HepG2 (cell line): ENCODE measurements around the gene WFDC11. TPM values are rescaled to one million over a fixed set of nuclear protein-coding genes. Genes with fewer than 3 reads are reported as not detected.

Source experiments
- ATAC-seq: fragments of 200-7000 bp; cut with Tn5 transposase; 3 replicates; pipeline ENCODE4 v1.9.1; 2020; ENCODE audit warnings: mild to moderate bottlenecking, moderate library complexity
- BruUV-seq: library from RNA; stranded (reverse); fragments of 400-500 nt; replicated peaks from 2 replicates; lab custom pipeline; 2021; lab: Mats Ljungman, UMichigan
- CTCF ChIA-PET: fragments of 300-600 bp; formaldehyde crosslinking; extraction: SDS; loops from one replicate; lab custom pipeline; 2021; ENCODE audit warnings: low total read pairs, inconsistent platforms, low intra/inter-chr PET ratio; lab: Yijun Ruan, JAX
- POLR2A ChIA-PET: fragments of 350-600 bp; sonication (Branson Sonifier 250); formaldehyde crosslinking; loops from one replicate; lab custom pipeline; 2020; ENCODE audit warnings: antibody characterized with exemption, inconsistent platforms; lab: Yijun Ruan, JAX
- DNase-seq: peaks from one replicate; pipeline ENCODE4 v3.0.0-alpha.2; 2015; ENCODE audit warnings: low spot score
- FAIRE-seq: peaks from 3 replicates; lab custom pipeline; 2011; peaks lifted over from hg19 to GRCh38; lab: Jason Lieb, UNC
- H2AFZ ChIP-seq: one replicate; pipeline ENCODE4 v1.6.1; 2011; ENCODE audit warnings: low read length, inconsistent platforms
- H3K27ac ChIP-seq: fragments of 300-600 bp; 3 replicates; pipeline ENCODE4 v1.8.0; 2011; ENCODE audit warnings: mixed run types, mild to moderate bottlenecking, mixed read lengths, low read length, inconsistent platforms; ENCODE audit not compliant: insufficient read depth; ENCODE audit errors: extremely low read length
- H3K27me3 ChIP-seq, 2 experiments: fragments of 200-600 bp in 1 of 2; 2 replicates in 1 of 2; 3 replicates in 1 of 2; pipeline versions ENCODE4 v1.6.0 to v1.8.0; 2011; ENCODE audit warnings: low read length in 2 of 2, mild to moderate bottlenecking in 2 of 2, moderate library complexity in 2 of 2, inconsistent platforms in 1 of 2; ENCODE audit not compliant: insufficient read depth in 2 of 2, control insufficient read depth in 1 of 2
- H3K36me3 ChIP-seq, 2 experiments: fragments of 200-600 bp in 1 of 2; replicated peaks in 1 of 2; 2 replicates in 1 of 2; 3 replicates in 1 of 2; pipeline versions ENCODE4 v1.5.1 to v1.8.0; 2011; ENCODE audit warnings: low read length in 2 of 2, inconsistent platforms in 1 of 2; ENCODE audit not compliant: insufficient read depth in 2 of 2, control insufficient read depth in 1 of 2
- H3K4me1 ChIP-seq: 2 replicates; pipeline ENCODE4 v1.5.1; 2012; ENCODE audit warnings: low read length, inconsistent platforms; ENCODE audit not compliant: insufficient read depth
- H3K4me2 ChIP-seq: 2 replicates; pipeline ENCODE4 v1.6.0; 2011; ENCODE audit warnings: low read depth, low read length, inconsistent platforms
- H3K4me3 ChIP-seq, 3 experiments: fragments of 200-600 bp in 1 of 3; sonication (generic), shearing (Covaris generic) in 1 of 3; replicated peaks in 1 of 3; 2 replicates each; pipeline ENCODE4 v1.5.1; 2011 to 2016; ENCODE audit warnings: low read length in 3 of 3, inconsistent platforms in 2 of 3, low read depth in 2 of 3, mild to moderate bottlenecking in 2 of 3, control low read depth in 1 of 3, mixed read lengths in 1 of 3; ENCODE audit not compliant: insufficient read depth in 1 of 3
- H3K79me2 ChIP-seq: one replicate; pipeline ENCODE4 v1.6.1; 2011; ENCODE audit warnings: low read length, inconsistent platforms; ENCODE audit not compliant: insufficient read depth
- H3K9ac ChIP-seq: 2 replicates; pipeline ENCODE4 v1.6.0; 2011; ENCODE audit warnings: mild to moderate bottlenecking, low read depth, low read length, inconsistent platforms; ENCODE audit not compliant: insufficient read depth
- H3K9me3 ChIP-seq: 2 replicates; pipeline ENCODE4 v1.5.1; 2012; ENCODE audit warnings: mild to moderate bottlenecking, low read length
- H4K20me1 ChIP-seq: 2 replicates; pipeline ENCODE4 v1.6.0; 2011; ENCODE audit warnings: inconsistent platforms, mild to moderate bottlenecking, low read length, moderate library complexity; ENCODE audit not compliant: insufficient read depth
- GZF1 ChIP-seq: sonication (generic); formaldehyde crosslinking; IDR thresholded peaks from 2 replicates; pipeline ENCODE4 v1.5.1; 2020; ENCODE audit warnings: mild to moderate bottlenecking, missing genetic modification reagents
- HOXD1 ChIP-seq: sonication (generic); formaldehyde crosslinking; IDR thresholded peaks from 2 replicates; pipeline ENCODE4 v1.5.0; 2020; ENCODE audit warnings: missing genetic modification reagents
- IRF2 ChIP-seq: IDR thresholded peaks from 2 replicates; pipeline ENCODE4 v1.6.1; 2018; ENCODE audit warnings: missing genetic modification reagents, missing compliant biosample characterization
- SETDB1 ChIP-seq: sonication (generic); formaldehyde crosslinking; IDR thresholded peaks from 2 replicates; pipeline ENCODE4 v1.5.1; 2020; ENCODE audit warnings: missing genetic modification reagents, mild to moderate bottlenecking, borderline replicate concordance
- ZFP36L1 ChIP-seq: sonication (generic); formaldehyde crosslinking; IDR thresholded peaks from 2 replicates; pipeline ENCODE4 v1.8.0; 2022; ENCODE audit warnings: mild to moderate bottlenecking, missing genetic modification reagents, moderate library complexity
- ZFP62 ChIP-seq: sonication (generic); formaldehyde crosslinking; IDR thresholded peaks from 2 replicates; pipeline ENCODE4 v1.4.0; 2020; ENCODE audit warnings: missing genetic modification reagents
- ZNF143 ChIP-seq: sonication (generic); formaldehyde crosslinking; IDR thresholded peaks from 2 replicates; pipeline ENCODE4 v1.4.0; 2020; ENCODE audit warnings: missing genetic modification reagents
- ZNF7 ChIP-seq: IDR thresholded peaks from 2 replicates; pipeline ENCODE4 v1.6.1; 2016; ENCODE audit warnings: missing biosample characterization, missing genetic modification reagents
- ZSCAN21 ChIP-seq: sonication (generic); formaldehyde crosslinking; IDR thresholded peaks from 2 replicates; pipeline ENCODE4 v1.8.0; 2022; ENCODE audit warnings: mild to moderate bottlenecking, missing genetic modification reagents, moderate library complexity, borderline replicate concordance
- WGBS: methylation state at CpG from one replicate; pipeline ENCODE4 v1.1.6; 2017; ENCODE audit warnings: low lambda C conversion rate; 5-methylcytosine and 5-hydroxymethylcytosine counted together
- in situ Hi-C: cut with HindIII; loops from 2 replicates; pipeline ENCODE4 v1.10.0; 2017; ENCODE audit warnings: low pct_unique_long_range_greater_than_20kb; ENCODE audit not compliant: extremely low pct_ligation_motif_present
- intact Hi-C: fragments of 100-400 bp; cut with micrococcal nuclease; formaldehyde crosslinking; loops from one replicate; pipeline ENCODE4 v1.10.0; 2022; ENCODE audit not compliant: unreplicated experiment
- polyA plus RNA-seq, 8 experiments: library from polyadenylated mRNA; depleted of rRNA in 3 of 8; stranded (reverse) in 7 of 8; unstranded in 1 of 8; fragments of >200 nt; fragmentation: Illumina TruSeq in 4 of 8; extraction: Trizol in 4 of 8; gene quantifications; 2 replicates each; pipeline versions ENCODE4 v1.2.1 to v1.2.3, GENCODE V29; 2011 to 2016; ENCODE audit warnings: low read depth in 4 of 8, missing spikeins in 1 of 8, mixed read lengths in 1 of 8; ENCODE audit not compliant: insufficient read depth in 1 of 8
- total RNA-seq, 5 experiments: library from RNA; depleted of rRNA; stranded (reverse); fragments of >200 nt; fragmentation: Illumina TruSeq; extraction: Trizol; gene quantifications; 2 replicates each; pipeline ENCODE4 v1.2.3, GENCODE V29; 2016; ENCODE audit warnings: low read depth in 1 of 5
- TF ChIP-seq, protein P1 (sequence below): sonication (generic); formaldehyde crosslinking; IDR thresholded peaks from 2 replicates; pipeline ENCODE4 v1.4.0; 2020; ENCODE audit warnings: mild to moderate bottlenecking, missing genetic modification reagents
- TF ChIP-seq, protein P2 (sequence below): sonication (generic); formaldehyde crosslinking; IDR thresholded peaks from 2 replicates; pipeline ENCODE4 v1.4.0; 2020; ENCODE audit warnings: missing genetic modification reagents
- TF ChIP-seq, protein P3 (sequence below): conservative IDR thresholded peaks from 2 replicates; pipeline ENCODE4 v1.6.1; 2018; ENCODE audit warnings: missing genetic modification reagents
- TF ChIP-seq, protein P4 (sequence below): sonication (generic); formaldehyde crosslinking; conservative IDR thresholded peaks from 2 replicates; pipeline ENCODE4 v1.8.1; 2023; ENCODE audit warnings: missing genetic modification reagents

WFDC11 gene
- total and polyA plus RNA-seq, 2 of the 13 experiments (the other 11 are each of a cell fraction or from before 2014, with no cell fraction given): not detected

DNA sequence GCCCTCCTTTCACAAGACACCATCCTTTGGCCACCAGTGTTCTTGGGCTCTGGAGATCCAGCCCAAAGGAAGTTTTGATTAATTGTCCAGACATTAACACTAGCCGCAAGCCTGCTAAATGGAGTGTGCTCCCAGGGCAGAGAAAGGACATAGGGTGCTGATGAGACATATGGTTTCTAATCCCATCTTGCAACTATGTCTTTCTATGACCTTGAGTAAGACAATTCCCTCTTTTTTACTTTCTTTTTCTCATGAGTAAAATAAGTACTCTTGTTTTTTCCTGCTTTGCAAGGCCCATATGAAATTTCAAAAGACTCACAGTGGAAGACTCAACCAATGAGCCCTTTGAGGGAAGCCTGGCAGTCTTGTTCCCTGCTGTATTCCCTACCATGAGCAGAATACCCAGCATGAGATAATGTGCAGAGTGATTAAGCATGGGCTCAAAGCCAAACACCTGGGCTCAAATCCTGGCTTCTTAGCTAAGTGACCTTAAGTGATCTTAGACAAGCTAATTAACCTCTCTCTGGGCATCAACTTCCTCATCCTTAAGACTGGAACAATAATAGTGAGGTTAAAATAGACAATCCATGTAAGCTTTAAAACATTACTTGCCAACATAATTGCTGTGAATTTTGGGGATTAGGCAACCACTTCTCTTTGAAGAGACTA lies 35.1 kb upstream of the WFDC11 start, which contains the start of gene WFDC10B (continued):
- TF ChIP-seq, protein P1, sequence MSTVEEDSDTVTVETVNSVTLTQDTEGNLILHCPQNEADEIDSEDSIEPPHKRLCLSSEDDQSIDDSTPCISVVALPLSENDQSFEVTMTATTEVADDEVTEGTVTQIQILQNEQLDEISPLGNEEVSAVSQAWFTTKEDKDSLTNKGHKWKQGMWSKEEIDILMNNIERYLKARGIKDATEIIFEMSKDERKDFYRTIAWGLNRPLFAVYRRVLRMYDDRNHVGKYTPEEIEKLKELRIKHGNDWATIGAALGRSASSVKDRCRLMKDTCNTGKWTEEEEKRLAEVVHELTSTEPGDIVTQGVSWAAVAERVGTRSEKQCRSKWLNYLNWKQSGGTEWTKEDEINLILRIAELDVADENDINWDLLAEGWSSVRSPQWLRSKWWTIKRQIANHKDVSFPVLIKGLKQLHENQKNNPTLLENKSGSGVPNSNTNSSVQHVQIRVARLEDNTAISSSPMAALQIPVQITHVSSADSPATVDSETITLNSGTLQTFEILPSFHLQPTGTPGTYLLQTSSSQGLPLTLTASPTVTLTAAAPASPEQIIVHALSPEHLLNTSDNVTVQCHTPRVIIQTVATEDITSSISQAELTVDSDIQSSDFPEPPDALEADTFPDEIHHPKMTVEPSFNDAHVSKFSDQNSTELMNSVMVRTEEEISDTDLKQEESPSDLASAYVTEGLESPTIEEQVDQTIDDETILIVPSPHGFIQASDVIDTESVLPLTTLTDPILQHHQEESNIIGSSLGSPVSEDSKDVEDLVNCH: no peak
- TF ChIP-seq, protein P2, sequence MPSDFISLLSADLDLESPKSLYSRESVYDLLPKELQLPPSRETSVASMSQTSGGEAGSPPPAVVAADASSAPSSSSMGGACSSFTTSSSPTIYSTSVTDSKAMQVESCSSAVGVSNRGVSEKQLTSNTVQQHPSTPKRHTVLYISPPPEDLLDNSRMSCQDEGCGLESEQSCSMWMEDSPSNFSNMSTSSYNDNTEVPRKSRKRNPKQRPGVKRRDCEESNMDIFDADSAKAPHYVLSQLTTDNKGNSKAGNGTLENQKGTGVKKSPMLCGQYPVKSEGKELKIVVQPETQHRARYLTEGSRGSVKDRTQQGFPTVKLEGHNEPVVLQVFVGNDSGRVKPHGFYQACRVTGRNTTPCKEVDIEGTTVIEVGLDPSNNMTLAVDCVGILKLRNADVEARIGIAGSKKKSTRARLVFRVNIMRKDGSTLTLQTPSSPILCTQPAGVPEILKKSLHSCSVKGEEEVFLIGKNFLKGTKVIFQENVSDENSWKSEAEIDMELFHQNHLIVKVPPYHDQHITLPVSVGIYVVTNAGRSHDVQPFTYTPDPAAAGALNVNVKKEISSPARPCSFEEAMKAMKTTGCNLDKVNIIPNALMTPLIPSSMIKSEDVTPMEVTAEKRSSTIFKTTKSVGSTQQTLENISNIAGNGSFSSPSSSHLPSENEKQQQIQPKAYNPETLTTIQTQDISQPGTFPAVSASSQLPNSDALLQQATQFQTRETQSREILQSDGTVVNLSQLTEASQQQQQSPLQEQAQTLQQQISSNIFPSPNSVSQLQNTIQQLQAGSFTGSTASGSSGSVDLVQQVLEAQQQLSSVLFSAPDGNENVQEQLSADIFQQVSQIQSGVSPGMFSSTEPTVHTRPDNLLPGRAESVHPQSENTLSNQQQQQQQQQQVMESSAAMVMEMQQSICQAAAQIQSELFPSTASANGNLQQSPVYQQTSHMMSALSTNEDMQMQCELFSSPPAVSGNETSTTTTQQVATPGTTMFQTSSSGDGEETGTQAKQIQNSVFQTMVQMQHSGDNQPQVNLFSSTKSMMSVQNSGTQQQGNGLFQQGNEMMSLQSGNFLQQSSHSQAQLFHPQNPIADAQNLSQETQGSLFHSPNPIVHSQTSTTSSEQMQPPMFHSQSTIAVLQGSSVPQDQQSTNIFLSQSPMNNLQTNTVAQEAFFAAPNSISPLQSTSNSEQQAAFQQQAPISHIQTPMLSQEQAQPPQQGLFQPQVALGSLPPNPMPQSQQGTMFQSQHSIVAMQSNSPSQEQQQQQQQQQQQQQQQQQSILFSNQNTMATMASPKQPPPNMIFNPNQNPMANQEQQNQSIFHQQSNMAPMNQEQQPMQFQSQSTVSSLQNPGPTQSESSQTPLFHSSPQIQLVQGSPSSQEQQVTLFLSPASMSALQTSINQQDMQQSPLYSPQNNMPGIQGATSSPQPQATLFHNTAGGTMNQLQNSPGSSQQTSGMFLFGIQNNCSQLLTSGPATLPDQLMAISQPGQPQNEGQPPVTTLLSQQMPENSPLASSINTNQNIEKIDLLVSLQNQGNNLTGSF: no peak
- TF ChIP-seq SETDB1: no peak

DNA sequence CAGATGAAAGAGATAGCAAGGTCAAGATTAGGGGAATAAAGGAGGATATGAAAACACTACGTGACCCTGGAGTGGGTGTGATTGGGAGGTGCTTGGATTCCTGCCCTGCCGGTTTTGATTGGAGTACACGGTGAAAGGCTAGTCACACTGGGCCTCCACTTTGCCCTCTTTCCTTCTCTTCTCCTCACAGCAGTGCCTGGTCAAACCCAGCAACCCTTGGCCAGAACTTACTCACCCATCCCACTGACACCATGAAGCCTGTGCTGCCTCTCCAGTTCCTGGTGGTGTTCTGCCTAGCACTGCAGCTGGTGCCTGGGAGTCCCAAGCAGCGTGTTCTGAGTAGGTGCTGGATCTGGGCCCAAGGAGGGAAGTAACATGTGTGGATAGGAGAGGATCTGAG lies 31.8 kb upstream of the WFDC11 start, which contains the start of gene WFDC13:
WFDC13 (plus strand) TSS at position 166 of the 400 bp plus-strand sequence; CDS start at position 252, 86 bp downstream.
- CTCF ChIA-PET: no interaction called here
- TF ChIP-seq, protein P3, sequence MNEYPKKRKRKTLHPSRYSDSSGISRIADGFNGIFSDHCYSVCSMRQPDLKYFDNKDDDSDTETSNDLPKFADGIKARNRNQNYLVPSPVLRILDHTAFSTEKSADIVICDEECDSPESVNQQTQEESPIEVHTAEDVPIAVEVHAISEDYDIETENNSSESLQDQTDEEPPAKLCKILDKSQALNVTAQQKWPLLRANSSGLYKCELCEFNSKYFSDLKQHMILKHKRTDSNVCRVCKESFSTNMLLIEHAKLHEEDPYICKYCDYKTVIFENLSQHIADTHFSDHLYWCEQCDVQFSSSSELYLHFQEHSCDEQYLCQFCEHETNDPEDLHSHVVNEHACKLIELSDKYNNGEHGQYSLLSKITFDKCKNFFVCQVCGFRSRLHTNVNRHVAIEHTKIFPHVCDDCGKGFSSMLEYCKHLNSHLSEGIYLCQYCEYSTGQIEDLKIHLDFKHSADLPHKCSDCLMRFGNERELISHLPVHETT (CRISPR knock-in tag): no peak
- TF ChIP-seq ZSCAN21: no peak
- TF ChIP-seq, protein P4, sequence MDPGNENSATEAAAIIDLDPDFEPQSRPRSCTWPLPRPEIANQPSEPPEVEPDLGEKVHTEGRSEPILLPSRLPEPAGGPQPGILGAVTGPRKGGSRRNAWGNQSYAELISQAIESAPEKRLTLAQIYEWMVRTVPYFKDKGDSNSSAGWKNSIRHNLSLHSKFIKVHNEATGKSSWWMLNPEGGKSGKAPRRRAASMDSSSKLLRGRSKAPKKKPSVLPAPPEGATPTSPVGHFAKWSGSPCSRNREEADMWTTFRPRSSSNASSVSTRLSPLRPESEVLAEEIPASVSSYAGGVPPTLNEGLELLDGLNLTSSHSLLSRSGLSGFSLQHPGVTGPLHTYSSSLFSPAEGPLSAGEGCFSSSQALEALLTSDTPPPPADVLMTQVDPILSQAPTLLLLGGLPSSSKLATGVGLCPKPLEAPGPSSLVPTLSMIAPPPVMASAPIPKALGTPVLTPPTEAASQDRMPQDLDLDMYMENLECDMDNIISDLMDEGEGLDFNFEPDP (CRISPR knock-in tag): no peak
- TF ChIP-seq ZFP36L1 (CRISPR knock-in tag): no peak
- TF ChIP-seq HOXD1 (CRISPR knock-in tag): no peak
- no peak for TF ChIP-seq ZFP62
- no peak for TF ChIP-seq GZF1 (CRISPR knock-in tag)
- no peak for TF ChIP-seq IRF2 (CRISPR knock-in tag)
- TF ChIP-seq ZNF7 (CRISPR knock-in tag): no peak
- TF ChIP-seq ZNF143 (CRISPR knock-in tag): no peak

More for the DNA sequence above, 31.8 kb upstream of the WFDC11 start, which contains the start of gene WFDC13:
- Histone ChIP-seq H3K9me3 (no peaks in the 10 kb centered on the region), H3K27me3 (peaks cover 0 to 15% of the 10 kb centered on the region in 2 experiments; a peak in 2 of 5 replicates), H2AFZ (no peak within 1 kb of the TSS), H3K36me3 (no peaks in the 10 kb centered on the region), H3K79me2 (no peaks in the 10 kb centered on the region), H3K4me3 (no peak within 1 kb of the TSS), H3K9ac (no peak within 1 kb of the TSS), H3K27ac (no peak within 1 kb of the TSS), H3K4me1 (0 out of 2 replicates have a peak, but pooled peaks cover 8% of the 10 kb centered on the region), H4K20me1 (no peaks in the 10 kb centered on the region), H3K4me2 (no peak within 1 kb of the TSS)
- ATAC-seq (no peak), DNase-seq (no peak), FAIRE-seq (no peak)
- POLR2A ChIA-PET: no interaction called here
- WGBS: 6% methylated on average over 4 of the region's 4 CpGs
- BruUV-seq: no TSS peak
- intact Hi-C loops (no loop called here), in situ Hi-C loops (no loop called here)
